Lower leg skin (tissue), 4 donors: ENCODE measurements around the gene RGS4. TPM values are rescaled to one million over a fixed set of nuclear protein-coding genes. Genes with fewer than 3 reads are reported as not detected.

ENCODE experiments used
- DNase-seq, 2 donors: peaks; one replicate each; pipeline ENCODE4 v3.0.0-alpha.2; 2019; ENCODE audit warnings: low spot score in 2 of 2
- H3K4me3 ChIP-seq: fragments of 200-600 bp; sonication (generic); 2 replicates; pipeline ENCODE4 v1.5.1; 2017; ENCODE audit warnings: mild to moderate bottlenecking, low read depth; ENCODE audit not compliant: poor library complexity, severe bottlenecking
- CTCF ChIP-seq, 3 donors: fragments of 450-650 bp; IDR thresholded peaks; one replicate each; pipeline ENCODE4 v1.5.1; 2016; ENCODE audit warnings: antibody characterized with exemption in 3 of 3, mild to moderate bottlenecking in 3 of 3, moderate library complexity in 2 of 3
- POLR2A ChIP-seq, 2 donors: fragments of 450-650 bp; IDR thresholded peaks; one replicate each; pipeline ENCODE4 v1.6.1; 2016 to 2017; ENCODE audit warnings: antibody characterized with exemption in 2 of 2, mild to moderate bottlenecking in 1 of 2, moderate library complexity in 1 of 2
- WGBS, 2 donors: methylation state at CpG; one replicate each; pipeline ENCODE4 v1.1.5; 2018; 5-methylcytosine and 5-hydroxymethylcytosine counted together
- intact Hi-C: fragments of 100-400 bp; cut with DNase I; formaldehyde crosslinking; loops from one replicate; pipeline ENCODE4 v1.15.0; 2023; ENCODE audit warnings: low total_unique reads
- total RNA-seq, 4 donors: library from RNA; depleted of rRNA; stranded (reverse); fragments of >200 nt; gene quantifications; one replicate each; pipeline ENCODE4 v1.1.0, GENCODE V29; 2016

RGS4 gene
- total RNA-seq, 4 donors from 2014 or later: 0.36 to 0.42 TPM; not detected in 2

- TF ChIP-seq POLR2A (IDR thresholded peaks at IDR 0.05) (no peak), CTCF (IDR thresholded peaks at IDR 0.05) (no peak)
- intact Hi-C loops: no loop called here
- 88 to 90% methylated on average over 9 of the region's 9 CpGs for WGBS, 2 donors
- no peak for DNase-seq
- no peak overlapping the region for H3K4me3 ChIP-seq
Measured at GRCh38 chr1:163093579-163093978, 24.4 kb downstream of the RGS4 start.

- no peak overlapping the region for H3K4me3 ChIP-seq
- DNase-seq: no peak
- WGBS, 2 donors: 64 to 65% methylated on average over 4 of the region's 4 CpGs
- no peak for TF ChIP-seq CTCF (IDR thresholded peaks at IDR 0.05)
- no peak for TF ChIP-seq POLR2A (IDR thresholded peaks at IDR 0.05)
- intact Hi-C loops: no loop called here
Measured at GRCh38 chr1:163094182-163094581, 25.0 kb downstream of the RGS4 start.

- intact Hi-C loops: no loop called here
- no peak overlapping the region for H3K4me3 ChIP-seq
- TF ChIP-seq CTCF (IDR thresholded peaks at IDR 0.05) (no peak), POLR2A (IDR thresholded peaks at IDR 0.05) (no peak)
- no peak for DNase-seq
- WGBS, 2 donors: 55 to 57% methylated on average over 2 of the region's 2 CpGs
Measured at GRCh38 chr1:163094589-163094988, 25.4 kb downstream of the RGS4 start.

GRCh38 chr1:163095213-163095612 lies 26.1 kb downstream of the RGS4 start:
- 53 to 58% methylated on average over 1 of the region's 1 CpG for WGBS, 2 donors
- TF ChIP-seq POLR2A (IDR thresholded peaks at IDR 0.05) (no peak), CTCF (IDR thresholded peaks at IDR 0.05) (no peak)
- no peak for DNase-seq
- H3K4me3 ChIP-seq: no peak overlapping the region
- intact Hi-C loops: no loop called here

GRCh38 chr1:163102590-163102989 lies 33.4 kb downstream of the RGS4 start:
- 67 to 88% methylated on average over 1 of the region's 1 CpG for WGBS, 2 donors
- intact Hi-C loops: no loop called here
- DNase-seq: no peak
- TF ChIP-seq CTCF (IDR thresholded peaks at IDR 0.05) (no peak), POLR2A (IDR thresholded peaks at IDR 0.05) (no peak)
- no peak overlapping the region for H3K4me3 ChIP-seq

- DNase-seq: no peak
- no peak overlapping the region for H3K4me3 ChIP-seq
- TF ChIP-seq CTCF (IDR thresholded peaks at IDR 0.05): no peak
- no peak for TF ChIP-seq POLR2A (IDR thresholded peaks at IDR 0.05)
- intact Hi-C loops: no loop called here
- WGBS, 2 donors: 70 to 72% methylated on average over 4 of the region's 4 CpGs
Measured at GRCh38 chr1:163104385-163105099, 35.4 kb downstream of the RGS4 start.
